ENCODE measurements around the gene ACO2.
"Not testable (repeated sequence)": the region's sequence is repeated elsewhere in the genome, so short reads cannot be mapped to it uniquely, and the experiment has no call there.

The ACO2 gene

DNA sequence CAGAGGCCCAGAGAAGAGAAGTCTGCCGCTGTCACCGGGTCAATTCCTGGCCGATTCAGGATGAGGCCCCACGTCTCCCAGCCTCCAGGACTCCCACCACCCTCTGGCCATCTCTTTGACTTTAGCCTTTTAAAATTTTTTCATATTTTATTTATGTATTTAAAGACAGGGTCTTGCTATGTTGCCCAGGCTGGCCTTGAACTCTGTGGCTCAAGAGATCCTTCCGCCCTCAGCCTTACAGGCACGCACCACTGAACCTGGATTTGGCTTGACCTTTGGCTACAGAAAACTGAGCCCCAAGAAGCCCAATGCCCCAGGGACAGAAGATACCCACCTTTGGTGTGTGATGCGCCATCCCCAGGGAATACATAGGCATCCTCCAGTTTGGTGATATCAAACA is 71.4 kb downstream of the ACO2 start:
- no peak for DNase-seq (ENCODE audit: low spot score)

DNA sequence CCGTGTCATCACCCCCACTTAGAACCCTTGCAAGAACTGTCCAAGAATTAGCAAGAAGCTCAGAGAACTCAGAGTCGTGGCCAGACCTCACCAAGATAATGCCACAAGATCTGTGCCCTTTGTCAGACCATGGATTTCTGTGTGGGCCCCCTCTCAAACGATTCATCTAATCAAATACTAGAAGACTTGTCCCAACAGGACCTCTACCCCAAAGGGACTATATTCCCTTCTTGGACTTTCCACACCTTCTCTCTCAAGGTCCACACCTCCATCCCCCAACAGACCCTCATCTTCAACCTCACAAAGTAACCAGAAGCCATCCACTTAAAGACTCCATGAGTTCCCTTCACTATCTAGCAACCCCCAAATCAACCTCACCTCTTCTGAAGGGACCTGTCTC is 72.6 kb downstream of the ACO2 start:
- no peak for DNase-seq (ENCODE audit: low spot score)

DNA sequence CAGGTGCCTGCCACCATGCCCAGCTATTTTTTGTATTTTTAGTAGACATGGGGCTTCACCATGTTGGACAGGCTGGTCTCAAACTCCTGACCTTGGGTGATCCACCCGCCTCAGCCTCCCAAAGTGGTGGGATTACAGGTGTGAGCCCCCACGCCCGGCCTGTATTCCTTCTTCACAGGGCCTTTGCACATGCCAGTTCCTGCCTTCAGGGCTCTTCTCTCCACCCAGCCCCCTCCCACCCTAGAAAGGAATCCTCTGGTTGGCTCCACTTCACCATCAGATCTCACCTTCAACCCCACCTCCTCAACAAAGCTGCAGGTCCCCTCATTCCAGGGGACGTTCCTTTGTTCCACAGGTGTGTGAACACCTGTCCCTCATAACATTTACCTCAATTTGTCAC is 73.3 kb downstream of the ACO2 start:
- no peak for DNase-seq (ENCODE audit: low spot score)

DNA sequence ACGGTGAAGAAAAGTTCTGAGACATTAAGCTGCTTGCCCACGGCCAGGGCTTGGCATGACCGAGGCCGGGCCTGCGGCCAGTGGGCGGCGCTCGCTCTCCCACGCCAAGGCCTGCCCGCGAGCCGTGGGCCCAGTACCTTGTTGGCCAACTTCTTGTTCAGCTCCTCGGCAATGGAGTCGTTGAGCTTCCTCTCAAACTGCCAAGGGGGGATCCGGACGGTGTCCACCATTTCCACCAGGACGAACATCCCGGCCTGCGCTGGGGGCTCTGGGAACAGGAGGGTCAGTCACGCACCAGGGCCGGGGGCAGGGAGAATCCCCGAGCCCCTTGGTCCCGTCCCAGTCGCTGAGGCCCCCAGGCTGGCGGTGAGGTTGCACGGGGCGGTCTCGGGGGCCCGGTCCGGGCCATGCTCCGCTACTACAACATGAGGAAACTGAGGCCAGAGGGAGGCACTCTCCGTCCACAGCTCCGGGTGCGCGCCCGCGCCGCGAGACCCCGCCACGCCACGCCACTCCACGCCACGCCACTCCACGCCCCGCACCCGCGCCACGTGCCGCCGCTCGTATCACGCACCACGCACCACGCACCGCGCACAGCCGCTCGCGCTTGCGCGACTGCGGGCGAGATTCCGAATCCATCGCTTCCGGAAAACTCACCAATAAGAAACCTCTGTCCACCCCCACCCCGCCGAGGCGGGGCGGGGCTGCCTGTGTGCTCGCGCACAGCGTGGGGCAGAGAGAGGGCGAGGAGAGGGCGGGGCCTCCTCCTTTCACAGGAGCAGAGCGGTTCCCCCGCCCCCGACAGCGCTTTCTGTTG is 75.1 kb downstream of the ACO2 start, which contains the start of gene POLR3H:
Gene POLR3H (minus strand): TSS at position 617 of the 817 bp plus-strand sequence. CDS start 369 bp downstream, at position 248.
- peak; percentile 97 for DNase-seq (ENCODE audit: low spot score)

DNA sequence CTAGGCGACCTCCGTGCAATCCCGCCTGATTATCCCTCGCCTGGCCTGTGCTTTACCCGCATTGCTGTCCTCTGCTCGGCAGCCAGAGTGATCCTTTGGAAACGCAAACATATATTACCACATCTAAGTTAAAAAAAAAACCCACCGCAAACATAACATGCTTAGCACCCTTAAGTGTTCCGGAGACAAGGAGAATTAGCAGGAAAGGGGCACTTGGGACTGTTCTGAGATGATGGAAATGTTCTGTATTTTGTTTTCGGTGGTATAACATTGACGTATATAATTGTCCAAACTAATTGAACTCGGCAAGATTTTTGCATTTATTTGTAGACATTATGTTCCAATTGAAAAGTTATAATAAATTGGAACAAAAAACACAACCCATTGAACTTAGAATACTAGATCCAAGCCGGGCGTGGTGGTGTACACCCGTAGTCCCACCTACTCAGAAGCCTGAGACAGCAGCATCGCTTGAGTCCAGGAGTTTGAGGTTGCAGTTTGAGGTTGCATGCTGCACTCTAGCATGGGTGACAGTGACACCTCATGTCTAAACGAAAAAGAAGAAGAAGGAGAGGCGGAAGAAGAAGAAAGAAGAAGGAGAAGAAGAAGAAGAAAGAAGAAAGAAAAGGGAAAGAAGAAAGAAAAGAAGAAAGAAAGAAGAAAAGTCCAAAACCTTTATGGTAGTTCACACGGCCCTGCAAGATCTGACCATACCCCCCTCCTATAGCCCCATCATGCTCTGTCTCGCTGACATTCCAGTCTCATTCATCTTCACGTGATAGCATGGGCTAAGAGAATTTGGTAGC is 76.0 kb downstream of the ACO2 start:
- DNase-seq (ENCODE audit: low spot score): no peak

DNA sequence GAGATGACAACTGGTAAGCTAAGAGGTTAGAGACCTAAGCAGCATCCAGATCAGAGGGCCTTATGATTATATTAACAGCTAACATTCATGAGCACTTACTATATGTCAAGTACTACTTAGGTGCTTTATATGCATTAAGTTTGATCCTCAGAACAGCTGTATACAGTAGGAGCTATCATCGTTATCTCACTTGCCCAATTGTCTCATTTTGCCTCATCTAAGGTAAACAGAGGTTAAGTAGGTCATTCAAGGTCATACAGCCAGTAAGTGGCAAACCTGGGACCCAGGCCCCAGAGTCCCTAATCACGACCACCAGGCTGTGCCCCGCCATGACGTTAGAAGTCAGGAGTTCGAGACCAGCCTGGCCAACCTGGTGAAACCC is 79.9 kb downstream of the ACO2 start:
- no peak for DNase-seq (ENCODE audit: low spot score)

GRCh38 chr22:41550952-41551491 is 82.1 kb downstream of the ACO2 start:
- DNase-seq (ENCODE audit: low spot score): no peak

GRCh38 chr22:41551877-41552582 is 83.1 kb downstream of the ACO2 start:
- DNase-seq (ENCODE audit: low spot score): no peak

- no peak for DNase-seq (ENCODE audit: low spot score)
Measured at GRCh38 chr22:41555325-41555982, 86.5 kb downstream of the ACO2 start.

DNA sequence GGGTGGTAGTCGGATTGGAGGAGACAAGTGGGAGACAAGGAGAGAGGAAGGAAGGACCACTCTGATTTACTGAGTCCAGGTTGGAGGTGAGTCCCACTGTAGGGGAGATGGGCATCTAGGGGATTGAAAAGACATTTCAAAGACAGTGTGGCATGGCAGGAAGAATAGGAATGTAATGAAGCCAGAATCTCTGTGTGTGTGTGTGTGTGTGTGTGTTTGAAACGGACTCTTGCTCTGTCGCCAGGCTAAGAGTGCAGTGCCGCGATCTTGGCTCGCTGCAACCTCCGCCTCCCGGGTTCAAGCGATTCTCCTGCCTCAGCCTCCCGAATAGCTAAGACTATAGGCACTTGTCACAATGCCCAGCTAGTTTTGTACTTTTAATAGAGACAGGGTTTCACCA is 87.6 kb downstream of the ACO2 start:
- DNase-seq (ENCODE audit: low spot score): no peak

DNA sequence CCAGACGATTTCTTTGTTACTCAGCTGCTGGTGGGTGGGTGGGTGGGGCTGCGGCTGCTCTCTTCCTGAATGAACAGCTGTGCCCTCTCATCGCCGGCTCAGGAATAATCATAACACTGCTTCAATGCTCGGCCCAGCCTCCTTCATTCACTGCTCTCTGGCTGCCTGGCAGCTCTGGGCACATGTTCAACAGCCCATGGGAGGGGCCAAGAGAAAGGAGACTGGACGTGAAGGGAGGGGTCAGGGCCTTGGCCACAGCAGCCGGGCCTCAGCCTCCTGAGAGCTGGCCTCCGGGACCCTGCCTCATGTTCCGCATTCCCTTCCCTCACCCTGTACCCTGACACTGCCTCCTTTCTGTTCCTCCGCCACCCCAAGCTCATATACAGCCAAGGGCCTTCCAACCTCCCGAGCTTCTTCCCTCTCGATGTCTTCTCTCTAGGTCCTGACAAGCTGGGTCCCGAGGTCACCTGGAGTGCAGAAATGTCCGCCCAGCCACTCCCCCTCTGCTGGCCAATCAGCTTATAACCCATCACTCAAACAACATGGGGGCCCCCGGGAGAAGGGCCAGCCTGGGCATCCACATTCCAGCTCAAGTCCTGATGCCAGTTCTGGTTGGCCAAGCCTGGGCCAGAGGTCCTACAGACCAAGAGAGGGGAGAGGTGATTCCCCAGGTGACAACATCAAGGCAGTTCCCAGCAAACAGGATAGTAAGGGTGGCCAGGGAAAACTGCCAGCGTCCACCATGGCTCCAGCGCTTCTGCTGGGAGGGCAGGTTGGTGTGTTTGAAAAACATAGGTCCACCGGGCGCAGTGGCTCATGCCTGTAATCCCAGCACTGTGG is 88.7 kb downstream of the ACO2 start:
- DNase-seq (ENCODE audit: low spot score): no peak

GRCh38 chr22:41558241-41558630 is 89.3 kb downstream of the ACO2 start:
- not testable (repeated sequence) for DNase-seq (ENCODE audit: low spot score)

- no peak for DNase-seq (ENCODE audit: low spot score)
Measured at GRCh38 chr22:41560095-41560471, 91.2 kb downstream of the ACO2 start.

DNA sequence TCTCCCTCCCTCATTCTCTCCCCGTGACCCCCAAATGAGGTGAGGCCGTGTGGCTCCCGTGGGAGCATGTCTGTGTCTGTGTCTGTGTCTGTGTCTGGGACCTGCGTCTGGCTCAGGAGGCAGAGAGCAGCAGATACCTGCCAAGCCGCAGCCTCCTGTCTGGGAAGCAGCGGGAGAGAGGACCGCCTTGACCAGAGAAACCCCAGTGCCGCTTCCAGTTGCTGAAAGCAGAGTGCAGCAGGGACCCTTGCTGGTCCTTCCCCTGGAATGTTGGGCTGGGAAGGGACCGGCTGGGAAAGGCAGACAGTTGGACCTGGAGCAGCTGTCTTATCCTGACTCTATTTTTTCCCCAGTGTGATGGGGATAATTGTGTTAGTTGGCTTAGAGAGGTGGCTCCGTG is 92.4 kb downstream of the ACO2 start:
- DNase-seq (ENCODE audit: low spot score): no peak

DNA sequence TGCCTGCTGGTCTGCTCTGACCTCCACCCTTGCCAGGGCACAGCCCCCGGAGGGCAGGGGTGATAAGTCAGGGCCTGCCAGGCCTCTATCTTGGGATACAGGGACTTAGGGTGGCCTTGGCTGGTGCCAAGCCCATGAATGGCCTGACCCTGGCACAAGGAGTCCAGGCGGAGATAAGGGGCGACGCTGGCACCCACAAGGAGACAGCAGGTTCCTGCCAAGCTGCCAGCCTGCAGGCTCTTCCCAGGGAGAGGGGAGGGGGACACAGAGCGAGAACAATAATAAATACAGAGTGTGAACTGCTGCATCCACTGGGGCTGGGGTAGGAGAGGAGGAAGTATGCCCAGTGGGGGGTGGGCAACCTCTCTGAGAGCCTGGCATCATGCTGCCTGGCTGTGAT is 92.9 kb downstream of the ACO2 start:
- DNase-seq (ENCODE audit: low spot score): no peak

DNA sequence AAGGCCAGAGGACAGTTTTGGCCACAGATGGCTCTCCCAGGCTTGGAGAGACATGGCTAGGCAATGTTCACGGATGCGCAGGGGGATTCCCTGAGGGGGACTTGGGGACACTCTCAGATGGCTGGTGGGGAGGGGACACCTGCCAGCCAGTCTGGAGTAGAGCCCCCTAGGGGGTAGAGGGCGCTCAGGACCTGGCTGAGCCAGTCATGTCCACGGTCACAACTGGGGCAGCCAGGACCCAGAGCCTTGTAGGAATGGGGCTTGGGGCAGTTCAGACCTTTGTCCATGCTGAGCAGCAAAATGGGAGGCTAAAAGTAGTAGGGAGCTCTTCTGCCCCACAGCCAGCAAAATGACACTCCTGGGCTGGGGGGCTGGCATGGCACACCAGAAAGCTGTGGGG is 93.5 kb downstream of the ACO2 start:
- DNase-seq (ENCODE audit: low spot score): no peak

DNA sequence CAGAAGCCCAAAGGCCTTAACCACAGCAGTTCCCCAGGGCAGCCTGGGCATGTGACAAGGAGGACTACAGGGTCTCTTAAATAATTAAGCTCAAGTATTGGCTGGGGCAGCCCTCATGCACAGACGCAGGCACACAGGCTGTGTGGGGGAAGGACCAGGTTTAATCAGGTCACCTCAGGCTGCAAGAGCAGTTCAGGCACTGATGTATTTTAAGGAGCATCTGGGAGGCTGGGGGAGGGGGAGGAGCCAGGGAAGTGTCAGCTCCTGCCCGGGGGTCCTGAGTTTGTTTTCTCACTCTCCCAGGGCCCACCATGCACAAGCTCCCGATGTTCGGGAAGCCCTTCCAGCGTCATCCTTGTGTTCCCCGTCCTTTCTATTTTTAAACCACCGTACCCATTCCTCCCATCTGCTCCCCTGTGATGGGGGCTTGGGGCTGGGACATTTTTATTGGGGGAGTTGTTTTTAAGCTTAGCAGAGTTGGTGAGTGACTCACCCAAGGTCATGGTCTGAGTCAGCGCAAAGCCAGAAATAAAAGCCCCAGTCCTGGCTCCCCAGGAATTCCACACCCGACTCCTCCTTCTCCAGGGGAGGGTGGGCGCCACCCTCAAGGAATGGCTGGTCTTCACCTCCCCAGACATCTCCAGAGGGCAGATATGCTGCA is 94.3 kb downstream of the ACO2 start:
- DNase-seq (ENCODE audit: low spot score): peak; percentile 62

DNA sequence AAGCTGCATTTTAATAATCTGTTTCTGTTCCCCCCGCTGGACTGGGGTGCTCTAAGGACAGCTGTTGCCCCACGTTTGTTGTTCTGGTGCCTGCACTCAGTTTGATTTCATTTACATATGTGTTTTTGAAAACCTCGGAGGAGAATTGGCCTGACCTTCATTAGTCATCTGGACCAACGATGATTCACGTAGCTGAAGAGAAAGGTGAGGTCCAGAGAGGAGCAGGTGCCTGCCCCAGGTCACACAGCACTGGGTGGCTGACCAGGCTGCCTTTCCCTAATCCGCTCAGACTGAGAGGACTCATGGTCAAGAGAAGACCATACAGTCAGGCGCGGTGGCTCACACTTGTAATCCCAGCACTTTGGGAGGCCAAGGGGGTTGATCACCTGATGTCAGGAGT is 95.6 kb downstream of the ACO2 start:
- DNase-seq (ENCODE audit: low spot score): no peak

DNA sequence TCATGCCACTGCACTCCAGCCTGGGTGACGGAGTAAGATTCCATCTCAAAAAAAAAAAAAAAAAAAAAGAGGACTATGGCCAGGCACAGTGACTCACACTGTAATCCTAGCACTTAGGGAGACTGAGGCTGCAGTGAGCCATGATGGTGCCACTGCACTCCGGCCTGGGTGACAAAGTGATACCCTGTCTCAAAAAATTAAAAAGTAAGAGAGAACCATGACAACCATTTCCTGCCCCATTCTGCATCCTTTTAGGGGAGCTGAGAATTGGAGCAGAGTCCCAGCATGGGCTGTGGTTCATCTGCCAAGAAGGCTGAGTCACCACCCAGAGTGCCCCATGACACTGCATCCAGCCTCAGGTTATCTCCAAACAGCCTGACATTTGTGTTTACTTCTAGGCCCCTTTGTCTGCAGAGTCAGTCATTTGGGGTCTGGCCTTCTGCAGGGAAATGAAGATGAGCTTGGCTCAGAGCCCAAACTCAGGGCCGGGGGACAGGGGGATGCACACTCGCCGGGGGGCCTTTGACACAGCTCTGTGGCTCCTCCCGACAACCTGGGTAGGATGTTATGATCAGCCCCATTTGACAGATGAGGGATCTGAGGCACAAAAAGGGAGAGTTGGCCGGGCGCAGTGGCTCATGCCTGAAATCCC is 96.6 kb downstream of the ACO2 start:
- peak; percentile 77 for DNase-seq (ENCODE audit: low spot score)

GRCh38 chr22:41567512-41567768 is 98.5 kb downstream of the ACO2 start:
- no peak for DNase-seq (ENCODE audit: low spot score)

Data from RKO (cell line).